Vagina (tissue), 2 donors: ENCODE results near the gene PHF5A. TPM values are rescaled to one million over a fixed set of nuclear protein-coding genes. Genes with fewer than 3 reads are reported as not detected.

Source experiments
- DNase-seq, 2 donors: peaks; one replicate each; pipeline ENCODE4 v3.0.0-alpha.2; 2017; ENCODE audit errors: extremely low spot score in 2 of 2
- H3K27ac ChIP-seq: fragments of 200-600 bp; sonication (generic); one replicate; pipeline ENCODE4 v1.5.1; 2019
- H3K27me3 ChIP-seq: fragments of 200-600 bp; sonication (generic); one replicate; pipeline ENCODE4 v1.5.1; 2019
- H3K36me3 ChIP-seq, 2 donors: fragments of 200-600 bp; sonication (generic); one replicate each; pipeline ENCODE4 v1.5.1; 2017 to 2019
- H3K4me1 ChIP-seq: fragments of 200-600 bp; sonication (generic); one replicate; pipeline ENCODE4 v1.5.1; 2019
- H3K4me3 ChIP-seq, 2 donors: fragments of 200-600 bp; sonication (generic); 1 replicate in 1 of 2; 2 replicates in 1 of 2; pipeline ENCODE4 v1.5.1; 2016 to 2019
- H3K9me3 ChIP-seq: fragments of 200-600 bp; sonication (generic); one replicate; pipeline ENCODE4 v1.5.1; 2019
- CTCF ChIP-seq, 3 experiments: fragments of 450-650 bp in 2 of 3; fragments of 200-600 bp in 1 of 3; sonication (generic) in 1 of 3; IDR thresholded peaks; one replicate each; pipeline ENCODE4 v1.5.1; 2017 to 2019; ENCODE audit warnings: antibody characterized with exemption in 3 of 3, mild to moderate bottlenecking in 2 of 3, moderate library complexity in 2 of 3
- POLR2A ChIP-seq, 2 donors: fragments of 450-650 bp; IDR thresholded peaks; one replicate each; pipeline ENCODE4 v1.6.1; 2017; ENCODE audit warnings: antibody characterized with exemption in 2 of 2, mild to moderate bottlenecking in 2 of 2, moderate library complexity in 2 of 2
- POLR2AphosphoS5 ChIP-seq, 2 donors: sonication (generic); formaldehyde crosslinking; IDR thresholded peaks; one replicate each; pipeline ENCODE4 v1.9.0; 2017; ENCODE audit warnings: antibody characterized with exemption in 2 of 2, mild to moderate bottlenecking in 2 of 2, low read depth in 1 of 2; ENCODE audit not compliant: insufficient read depth in 1 of 2
- intact Hi-C: fragments of 100-400 bp; cut with DNase I; formaldehyde crosslinking; loops from one replicate; pipeline ENCODE4 v1.15.1; 2023
- total RNA-seq: library from RNA; depleted of rRNA; stranded (reverse); fragments of >200 nt; gene quantifications from one replicate; pipeline ENCODE4 v1.2.3, GENCODE V29; 2016

PHF5A gene
- total RNA-seq, 1 donor from 2014 or later: 35.4 TPM

GRCh38 chr22:41487037-41487935, 18.8 kb upstream of the PHF5A start:
- intact Hi-C loops: no loop called here
- Histone ChIP-seq H3K4me3 (no peak overlapping the region), H3K27me3 (no peaks in the 10 kb centered on the region), H3K36me3 (no peaks in the 10 kb centered on the region), H3K4me1 (peaks cover 46% of the 10 kb centered on the region), H3K27ac (no peak overlapping the region), H3K9me3 (no peaks in the 10 kb centered on the region)
- TF ChIP-seq POLR2AphosphoS5 (IDR thresholded peaks at IDR 0.05; ENCODE audit: insufficient read depth in 1 of 2, low read depth in 1 of 2) (no peak), POLR2A (IDR thresholded peaks at IDR 0.05) (no peak), CTCF (IDR thresholded peaks at IDR 0.05) (no peak)
- no peak for DNase-seq

- Histone ChIP-seq H3K4me3 (no peak overlapping the region), H3K27me3 (no peaks in the 10 kb centered on the region), H3K9me3 (no peaks in the 10 kb centered on the region), H3K27ac (no peak overlapping the region), H3K36me3 (no peaks in the 10 kb centered on the region), H3K4me1 (peaks cover 49% of the 10 kb centered on the region)
- intact Hi-C loops: no loop called here
- no peak for DNase-seq
- TF ChIP-seq POLR2AphosphoS5 (IDR thresholded peaks at IDR 0.05; ENCODE audit: insufficient read depth in 1 of 2, low read depth in 1 of 2): no peak
Measured at GRCh38 chr22:41485033-41485432, 16.5 kb upstream of the PHF5A start.

GRCh38 chr22:41482319-41482935, 13.9 kb upstream of the PHF5A start:
- Histone ChIP-seq H3K36me3 (peaks cover 0 to 5% of the 10 kb centered on the region in 2 donors), H3K9me3 (no peaks in the 10 kb centered on the region), H3K4me3 (no peak overlapping the region), H3K4me1 (peaks cover 54% of the 10 kb centered on the region), H3K27ac (peak overlapping the region; percentile 70), H3K27me3 (no peaks in the 10 kb centered on the region)
- TF ChIP-seq POLR2AphosphoS5 (IDR thresholded peaks at IDR 0.05; ENCODE audit: insufficient read depth in 1 of 2, low read depth in 1 of 2) (no peak), CTCF (IDR thresholded peaks at IDR 0.05) (no peak), POLR2A (IDR thresholded peaks at IDR 0.05) (no peak)
- DNase-seq: no peak
- intact Hi-C loops: no loop called here

GRCh38 chr22:41481925-41482318, 13.4 kb upstream of the PHF5A start:
- intact Hi-C loops: no loop called here
- H3K4me3 ChIP-seq: no peak overlapping the region
- no peak for DNase-seq
- H3K36me3 ChIP-seq: peaks cover 0 to 5% of the 10 kb centered on the region in 2 donors
- no peaks in the 10 kb centered on the region for H3K27me3 ChIP-seq
- peaks cover 54% of the 10 kb centered on the region for H3K4me1 ChIP-seq
- no peak for TF ChIP-seq POLR2A (IDR thresholded peaks at IDR 0.05)
- no peak for TF ChIP-seq POLR2AphosphoS5 (IDR thresholded peaks at IDR 0.05; ENCODE audit: insufficient read depth in 1 of 2, low read depth in 1 of 2)
- no peak for TF ChIP-seq CTCF (IDR thresholded peaks at IDR 0.05)
- H3K27ac ChIP-seq: peak overlapping the region; percentile 70
- H3K9me3 ChIP-seq: no peaks in the 10 kb centered on the region

GRCh38 chr22:41481131-41481830, 12.8 kb upstream of the PHF5A start:
- H3K9me3 ChIP-seq: no peaks in the 10 kb centered on the region
- H3K36me3 ChIP-seq: peaks cover 0 to 5% of the 10 kb centered on the region in 2 donors
- H3K4me1 ChIP-seq: peaks cover 54% of the 10 kb centered on the region
- no peaks in the 10 kb centered on the region for H3K27me3 ChIP-seq
- H3K4me3 ChIP-seq: no peak overlapping the region
- peak overlapping the region; percentile 70 for H3K27ac ChIP-seq
- TF ChIP-seq POLR2A (IDR thresholded peaks at IDR 0.05): no peak
- peak in 1 of 2 donors; percentile 23 for TF ChIP-seq POLR2AphosphoS5 (IDR thresholded peaks at IDR 0.05; ENCODE audit: insufficient read depth in 1 of 2, low read depth in 1 of 2)
- TF ChIP-seq CTCF (IDR thresholded peaks at IDR 0.05): no peak
- intact Hi-C loops: no loop called here
- DNase-seq: no peak
